Measurements from ENCODE around the gene SERPINA3. TPM values are rescaled to one million over a fixed set of nuclear protein-coding genes. Genes with fewer than 3 reads are reported as not detected.

The SERPINA3 gene
- total RNA-seq, 1 experiment from 2014 or later, result 2,914 TPM

DNA sequence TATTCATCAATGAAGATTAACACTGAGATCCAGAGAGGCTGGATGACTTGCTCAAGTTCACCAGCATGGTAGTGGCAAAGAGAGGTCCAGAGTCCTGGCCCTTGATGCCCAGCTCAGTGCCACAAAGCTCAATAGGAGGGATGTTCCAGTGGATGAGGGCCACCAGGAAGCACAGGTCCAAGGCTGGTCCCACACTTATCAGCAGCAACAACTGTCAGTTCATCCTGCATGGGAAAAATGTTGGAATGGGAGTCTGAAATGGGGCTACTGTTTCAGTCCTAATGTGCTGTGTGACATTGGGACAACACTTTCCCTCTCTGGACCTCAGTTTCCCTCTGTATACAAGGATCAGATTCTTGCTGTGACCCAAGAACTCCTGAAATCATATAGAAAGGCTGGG lies 19.7 kb upstream of the SERPINA3 start:
- DNase-seq, result no peak
- Mint-ChIP-seq H3K4me3 (ENCODE audit: low read depth, unreplicated experiment) (no peak overlapping the region), H3K9me3 (ENCODE audit: low read depth, unreplicated experiment) (no peaks in the 10 kb centered on the region), H3K27ac (ENCODE audit: unreplicated experiment) (no peak overlapping the region), H3K27me3 (ENCODE audit: unreplicated experiment) (no peaks in the 10 kb centered on the region), H3K4me1 (ENCODE audit: low read depth, unreplicated experiment) (peaks cover 37% of the 10 kb centered on the region), H3K36me3 (ENCODE audit: insufficient read depth, unreplicated experiment) (peaks cover 27% of the 10 kb centered on the region)
- CTCF ChIA-PET, result no interaction called here
- intact Hi-C loops (cut with micrococcal nuclease; ENCODE audit: unreplicated experiment), result no loop called here
- TF ChIP-seq, protein P1, sequence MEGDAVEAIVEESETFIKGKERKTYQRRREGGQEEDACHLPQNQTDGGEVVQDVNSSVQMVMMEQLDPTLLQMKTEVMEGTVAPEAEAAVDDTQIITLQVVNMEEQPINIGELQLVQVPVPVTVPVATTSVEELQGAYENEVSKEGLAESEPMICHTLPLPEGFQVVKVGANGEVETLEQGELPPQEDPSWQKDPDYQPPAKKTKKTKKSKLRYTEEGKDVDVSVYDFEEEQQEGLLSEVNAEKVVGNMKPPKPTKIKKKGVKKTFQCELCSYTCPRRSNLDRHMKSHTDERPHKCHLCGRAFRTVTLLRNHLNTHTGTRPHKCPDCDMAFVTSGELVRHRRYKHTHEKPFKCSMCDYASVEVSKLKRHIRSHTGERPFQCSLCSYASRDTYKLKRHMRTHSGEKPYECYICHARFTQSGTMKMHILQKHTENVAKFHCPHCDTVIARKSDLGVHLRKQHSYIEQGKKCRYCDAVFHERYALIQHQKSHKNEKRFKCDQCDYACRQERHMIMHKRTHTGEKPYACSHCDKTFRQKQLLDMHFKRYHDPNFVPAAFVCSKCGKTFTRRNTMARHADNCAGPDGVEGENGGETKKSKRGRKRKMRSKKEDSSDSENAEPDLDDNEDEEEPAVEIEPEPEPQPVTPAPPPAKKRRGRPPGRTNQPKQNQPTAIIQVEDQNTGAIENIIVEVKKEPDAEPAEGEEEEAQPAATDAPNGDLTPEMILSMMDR (IDR thresholded peaks at IDR 0.05; ENCODE audit: unreplicated experiment), result no peak
- TSS peak; percentile 34 for BruUV-seq (replicated peaks)

DNA sequence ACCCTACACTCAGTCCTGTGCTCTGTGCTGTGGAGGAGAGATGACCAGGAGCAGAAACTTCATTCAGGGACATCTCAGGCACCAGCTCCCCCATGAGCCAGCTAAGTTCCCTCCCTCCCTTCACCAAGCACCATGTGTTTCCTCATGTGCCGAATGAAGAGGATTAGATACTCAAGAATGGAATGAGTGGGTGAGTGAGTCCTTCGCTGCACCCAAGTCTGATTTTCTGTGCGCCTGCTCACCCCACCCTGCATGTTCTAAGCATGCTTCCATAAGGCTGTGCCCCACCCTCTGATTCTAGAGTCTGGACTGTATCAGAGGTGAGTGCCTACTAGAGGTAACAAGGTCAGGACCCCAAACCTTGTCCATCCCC lies 18.8 kb upstream of the SERPINA3 start:
- intact Hi-C loops (cut with micrococcal nuclease; ENCODE audit: unreplicated experiment), result no loop called here
- H3K36me3 Mint-ChIP-seq (ENCODE audit: insufficient read depth, unreplicated experiment), result peaks cover 35% of the 10 kb centered on the region
- no TSS peak for BruUV-seq (replicated peaks)
- H3K4me3 Mint-ChIP-seq (ENCODE audit: low read depth, unreplicated experiment), result no peak overlapping the region
- CTCF ChIA-PET, result no interaction called here
- DNase-seq, result no peak
- H3K4me1 Mint-ChIP-seq (ENCODE audit: low read depth, unreplicated experiment), result peaks cover 46% of the 10 kb centered on the region
- H3K27me3 Mint-ChIP-seq (ENCODE audit: unreplicated experiment), result no peaks in the 10 kb centered on the region
- no peaks in the 10 kb centered on the region for H3K9me3 Mint-ChIP-seq (ENCODE audit: low read depth, unreplicated experiment)
- no peak overlapping the region for H3K27ac Mint-ChIP-seq (ENCODE audit: unreplicated experiment)
- TF ChIP-seq, protein P1 (IDR thresholded peaks at IDR 0.05; ENCODE audit: unreplicated experiment), result no peak

DNA sequence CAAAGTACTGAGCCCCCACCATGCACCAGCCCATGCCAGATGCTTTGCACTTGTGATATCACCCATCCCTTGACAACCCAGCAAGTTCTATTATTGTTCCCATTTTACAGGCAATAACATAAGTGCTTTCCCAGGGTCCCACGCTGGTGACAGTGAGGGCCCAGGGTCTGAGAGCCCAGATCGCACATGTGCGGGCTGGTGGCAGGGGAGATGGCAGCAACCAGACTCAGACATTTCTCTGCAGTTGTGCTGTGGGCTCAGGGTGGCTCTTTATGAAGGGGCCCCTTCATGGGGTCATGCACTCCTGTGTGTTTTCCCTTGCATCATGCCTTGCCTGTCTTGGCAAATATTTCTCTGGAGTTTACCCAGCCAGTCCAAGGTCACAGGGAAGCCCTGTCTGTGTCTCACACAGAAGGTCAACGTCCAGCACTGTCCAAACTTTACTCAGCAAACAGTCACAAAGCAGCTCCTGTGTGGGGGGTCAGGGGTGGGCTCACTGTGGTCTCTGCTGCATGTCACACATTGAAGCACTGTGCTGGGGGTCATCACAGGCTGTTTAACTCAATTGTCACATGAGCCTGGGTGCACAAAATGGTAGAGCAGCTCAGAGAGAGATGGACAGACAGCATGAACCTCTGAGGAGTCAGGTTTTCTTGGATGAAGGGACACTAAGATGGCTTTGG lies 18.3 kb upstream of the SERPINA3 start:
- Mint-ChIP-seq H3K4me3 (ENCODE audit: low read depth, unreplicated experiment) (no peak overlapping the region), H3K27ac (ENCODE audit: unreplicated experiment) (no peak overlapping the region), H3K4me1 (ENCODE audit: low read depth, unreplicated experiment) (peaks cover 51% of the 10 kb centered on the region), H3K27me3 (ENCODE audit: unreplicated experiment) (no peaks in the 10 kb centered on the region), H3K36me3 (ENCODE audit: insufficient read depth, unreplicated experiment) (peaks cover 40% of the 10 kb centered on the region), H3K9me3 (ENCODE audit: low read depth, unreplicated experiment) (no peaks in the 10 kb centered on the region)
- BruUV-seq (replicated peaks), result no TSS peak
- DNase-seq, result no peak
- intact Hi-C loops (cut with micrococcal nuclease; ENCODE audit: unreplicated experiment), result no loop called here
- CTCF ChIA-PET, result no interaction called here
- TF ChIP-seq, protein P1 (IDR thresholded peaks at IDR 0.05; ENCODE audit: unreplicated experiment), result no peak

DNA sequence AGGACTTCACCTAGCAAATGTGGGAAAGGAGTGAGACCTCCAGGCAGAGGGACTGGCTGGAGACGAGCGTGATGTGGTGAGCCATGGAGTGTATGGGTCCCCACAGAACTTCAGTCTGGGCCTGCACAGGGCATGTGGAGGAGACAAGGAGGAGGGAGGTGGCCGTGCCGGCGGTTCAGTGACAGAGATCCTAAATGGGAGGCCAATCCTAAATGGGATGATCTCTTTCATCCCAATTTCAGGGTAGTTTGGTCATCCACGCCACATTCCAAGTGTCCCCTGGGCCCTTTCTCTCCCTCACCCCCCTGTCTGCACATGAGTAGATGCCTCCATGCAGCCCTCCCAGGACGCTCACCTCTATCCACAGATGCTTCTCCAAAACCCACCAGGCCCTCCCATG lies 17.8 kb upstream of the SERPINA3 start:
- intact Hi-C loops (cut with micrococcal nuclease; ENCODE audit: unreplicated experiment), result no loop called here
- H3K4me1 Mint-ChIP-seq (ENCODE audit: low read depth, unreplicated experiment), result peaks cover 57% of the 10 kb centered on the region
- no peak overlapping the region for H3K27ac Mint-ChIP-seq (ENCODE audit: unreplicated experiment)
- no peaks in the 10 kb centered on the region for H3K9me3 Mint-ChIP-seq (ENCODE audit: low read depth, unreplicated experiment)
- H3K4me3 Mint-ChIP-seq (ENCODE audit: low read depth, unreplicated experiment), result no peak overlapping the region
- DNase-seq, result no peak
- TF ChIP-seq, protein P1 (IDR thresholded peaks at IDR 0.05; ENCODE audit: unreplicated experiment), result no peak
- H3K36me3 Mint-ChIP-seq (ENCODE audit: insufficient read depth, unreplicated experiment), result peaks cover 46% of the 10 kb centered on the region
- no TSS peak for BruUV-seq (replicated peaks)
- no peaks in the 10 kb centered on the region for H3K27me3 Mint-ChIP-seq (ENCODE audit: unreplicated experiment)
- CTCF ChIA-PET, result no interaction called here

Measured in Calu3 (cell line).